IMR-90 (cell line): ENCODE measurements around the gene SLC25A26. TPM values are rescaled to one million over a fixed set of nuclear protein-coding genes. Genes with fewer than 3 reads are reported as not detected.

ENCODE experiments used
- ATAC-seq: fragments of 200-7000 bp; cut with Tn5 transposase; 2 replicates; pipeline ENCODE4 v1.9.1; 2020; ENCODE audit warnings: low read depth, mild to moderate bottlenecking, moderate library complexity
- BruUV-seq: library from RNA; stranded (reverse); fragments of 400-500 nt; replicated peaks from 2 replicates; lab custom pipeline; 2021; lab: Mats Ljungman, UMichigan
- CTCF ChIA-PET: fragments of 300-600 bp; formaldehyde crosslinking; extraction: SDS; loops from one replicate; lab custom pipeline; 2021; ENCODE audit warnings: antibody characterized with exemption; lab: Yijun Ruan, JAX
- POLR2A ChIA-PET: fragments of 300-600 bp; sonication (Branson Sonifier 250); formaldehyde crosslinking; loops from one replicate; lab custom pipeline; 2022; ENCODE audit warnings: antibody characterized with exemption; ENCODE audit not compliant: unreplicated experiment; lab: Charles Lee
- DNase-seq: peaks from one replicate; pipeline ENCODE4 v3.0.0; 2013
- H2AFZ ChIP-seq: replicated peaks from 2 replicates; pipeline ENCODE3; 2013; ENCODE audit warnings: low read length, mild to moderate bottlenecking; ENCODE audit not compliant: poor library complexity
- H2AK5ac ChIP-seq: 2 replicates; pipeline ENCODE4 v1.6.1; 2013; ENCODE audit warnings: low read depth, low read length, inconsistent platforms
- H2AK9ac ChIP-seq: replicated peaks from 2 replicates; pipeline ENCODE3; 2013; ENCODE audit warnings: mild to moderate bottlenecking, low read depth, low read length, moderate library complexity; ENCODE audit not compliant: poor library complexity
- H2BK120ac ChIP-seq: 2 replicates; pipeline ENCODE4 v1.6.1; 2013; ENCODE audit warnings: low read depth, low read length, inconsistent platforms
- H2BK15ac ChIP-seq: 3 replicates; pipeline ENCODE4 v1.6.1; 2013; ENCODE audit warnings: low read depth, low read length, inconsistent platforms
- H2BK20ac ChIP-seq: 2 replicates; pipeline ENCODE4 v1.6.1; 2013; ENCODE audit warnings: low read depth, mild to moderate bottlenecking, inconsistent platforms, low read length, moderate library complexity
- H2BK5ac ChIP-seq: 2 replicates; pipeline ENCODE4 v1.6.1; 2013; ENCODE audit warnings: mild to moderate bottlenecking, low read depth, low read length, inconsistent platforms; ENCODE audit not compliant: poor library complexity, severe bottlenecking
- H3K14ac ChIP-seq: replicated peaks from 2 replicates; pipeline ENCODE4 v1.6.1; 2013; ENCODE audit warnings: low read depth, low read length, inconsistent platforms
- H3K18ac ChIP-seq: 2 replicates; pipeline ENCODE4 v1.6.1; 2013; ENCODE audit warnings: low read depth, low read length, control low read depth
- H3K23ac ChIP-seq: 2 replicates; pipeline ENCODE4 v1.6.1; 2013; ENCODE audit warnings: low read depth, low read length, inconsistent platforms
- H3K27ac ChIP-seq: 2 replicates; pipeline ENCODE4 v1.5.1; 2013; ENCODE audit warnings: mild to moderate bottlenecking, control low read depth, low read length; ENCODE audit not compliant: insufficient read depth
- H3K27me3 ChIP-seq: 2 replicates; pipeline ENCODE4 v1.6.1; 2013; ENCODE audit warnings: low read length; ENCODE audit not compliant: control insufficient read depth, insufficient read depth
- H3K36me3 ChIP-seq: 2 replicates; pipeline ENCODE4 v1.6.1; 2013; ENCODE audit warnings: low read length, mixed read lengths; ENCODE audit not compliant: control insufficient read depth, insufficient read depth
- H3K4ac ChIP-seq: 2 replicates; pipeline ENCODE4 v1.6.1; 2013; ENCODE audit warnings: low read depth, low read length, inconsistent platforms
- H3K4me1 ChIP-seq: 2 replicates; pipeline ENCODE4 v1.6.1; 2013; ENCODE audit warnings: low read length, mixed read lengths; ENCODE audit not compliant: control insufficient read depth, insufficient read depth
- H3K4me2 ChIP-seq: 2 replicates; pipeline ENCODE4 v1.6.1; 2013; ENCODE audit warnings: low read depth, mild to moderate bottlenecking, control low read depth, low read length, moderate library complexity
- H3K4me3 ChIP-seq: 2 replicates; pipeline ENCODE4 v1.5.1; 2013; ENCODE audit warnings: low read depth, mild to moderate bottlenecking, control low read depth, low read length, moderate library complexity; ENCODE audit not compliant: insufficient read depth
- H3K56ac ChIP-seq: 2 replicates; pipeline ENCODE4 v1.6.1; 2013; ENCODE audit warnings: low read length, inconsistent platforms; ENCODE audit not compliant: insufficient read depth; ENCODE audit errors: extremely low read depth
- H3K79me1 ChIP-seq, 2 experiments: 2 replicates each; pipeline ENCODE4 v1.6.1; 2013; ENCODE audit warnings: low read length in 2 of 2, inconsistent platforms in 1 of 2, low read depth in 1 of 2
- H3K9ac ChIP-seq: 2 replicates; pipeline ENCODE4 v1.6.1; 2013; ENCODE audit warnings: low read depth, low read length, control low read depth
- H3K9me1 ChIP-seq: 2 replicates; pipeline ENCODE4 v1.6.1; 2013; ENCODE audit warnings: low read length, inconsistent platforms; ENCODE audit not compliant: insufficient read depth
- H3K9me3 ChIP-seq: 2 replicates; pipeline ENCODE4 v1.6.1; 2013; ENCODE audit warnings: low read length; ENCODE audit not compliant: control insufficient read depth, insufficient read depth
- H4K20me1 ChIP-seq: 2 replicates; pipeline ENCODE4 v1.6.1; 2013; ENCODE audit warnings: low read length, inconsistent platforms; ENCODE audit not compliant: insufficient read depth
- H4K5ac ChIP-seq: 2 replicates; pipeline ENCODE4 v1.6.1; 2013; ENCODE audit warnings: mild to moderate bottlenecking, low read depth, low read length, control low read depth
- H4K8ac ChIP-seq, 2 experiments: 2 replicates each; pipeline ENCODE4 v1.6.1; 2013; ENCODE audit warnings: low read depth in 2 of 2, low read length in 2 of 2, control low read depth in 1 of 2, inconsistent platforms in 1 of 2
- H4K91ac ChIP-seq: 2 replicates; pipeline ENCODE4 v1.6.1; 2013; ENCODE audit warnings: low read depth, low read length, inconsistent platforms; ENCODE audit not compliant: insufficient read depth
- CEBPB ChIP-seq: IDR thresholded peaks from 2 replicates; pipeline ENCODE4 v1.6.1; 2012; ENCODE audit warnings: low read depth, low read length, improper control_type of control experiment
- MXI1 ChIP-seq: IDR thresholded peaks from 2 replicates; pipeline ENCODE4 v1.6.1; 2012; ENCODE audit warnings: low read depth, mild to moderate bottlenecking, low read length, moderate library complexity, borderline replicate concordance
- RCOR1 ChIP-seq: IDR thresholded peaks from 2 replicates; pipeline ENCODE4 v1.6.1; 2012; ENCODE audit warnings: mild to moderate bottlenecking, low read length, improper control_type of control experiment; ENCODE audit not compliant: insufficient replicate concordance
- WGBS, 2 experiments: methylation state at CpG; one replicate each; pipeline versions ENCODE4 v1.1.5 to v1.1.7; 2013; ENCODE audit warnings: missing lambda C conversion rate in 2 of 2; ENCODE audit not compliant: insufficient read length in 1 of 2; ENCODE audit errors: extremely low coverage in 2 of 2; 5-methylcytosine and 5-hydroxymethylcytosine counted together
- dilution Hi-C: fragments of 300-500 bp; cut with HindIII; formaldehyde crosslinking; loops from one replicate; pipeline ENCODE4 v1.14.3; 2018; ENCODE audit warnings: low sequenced_read_pairs; ENCODE audit not compliant: unreplicated experiment
- in situ Hi-C: fragments of 300-500 bp; cut with MboI; formaldehyde crosslinking; loops from 3 replicates; pipeline ENCODE4 v1.14.3; 2019; ENCODE audit warnings: low sequenced_read_pairs, inconsistent platforms, mixed read lengths
- intact Hi-C: fragments of 100-400 bp; cut with micrococcal nuclease; formaldehyde crosslinking; loops from 2 replicates; pipeline ENCODE4 v1.10.0; 2022
- polyA plus RNA-seq, 3 experiments: library from polyadenylated mRNA; depleted of rRNA; stranded (reverse); fragments of >200 nt; gene quantifications; 2 replicates each; pipeline ENCODE4 v1.2.3, GENCODE V29; 2012; ENCODE audit warnings: low replicate concordance in 1 of 3
- total RNA-seq: library from RNA; depleted of rRNA; stranded (reverse); fragments of >200 nt; gene quantifications from 2 replicates; pipeline ENCODE4 v1.2.3, GENCODE V29; 2012
- TF ChIP-seq, protein P1 (sequence below): fragments of 150-350 bp; IDR thresholded peaks from 2 replicates; pipeline ENCODE4 v1.6.1; 2017; ENCODE audit warnings: mild to moderate bottlenecking, antibody characterized with exemption, low read length, low read depth

SLC25A26 gene
- total and polyA plus RNA-seq, 2 of the 4 experiments (the other 2 are of a cell fraction) = 10.9 to 12.7 TPM

DNA sequence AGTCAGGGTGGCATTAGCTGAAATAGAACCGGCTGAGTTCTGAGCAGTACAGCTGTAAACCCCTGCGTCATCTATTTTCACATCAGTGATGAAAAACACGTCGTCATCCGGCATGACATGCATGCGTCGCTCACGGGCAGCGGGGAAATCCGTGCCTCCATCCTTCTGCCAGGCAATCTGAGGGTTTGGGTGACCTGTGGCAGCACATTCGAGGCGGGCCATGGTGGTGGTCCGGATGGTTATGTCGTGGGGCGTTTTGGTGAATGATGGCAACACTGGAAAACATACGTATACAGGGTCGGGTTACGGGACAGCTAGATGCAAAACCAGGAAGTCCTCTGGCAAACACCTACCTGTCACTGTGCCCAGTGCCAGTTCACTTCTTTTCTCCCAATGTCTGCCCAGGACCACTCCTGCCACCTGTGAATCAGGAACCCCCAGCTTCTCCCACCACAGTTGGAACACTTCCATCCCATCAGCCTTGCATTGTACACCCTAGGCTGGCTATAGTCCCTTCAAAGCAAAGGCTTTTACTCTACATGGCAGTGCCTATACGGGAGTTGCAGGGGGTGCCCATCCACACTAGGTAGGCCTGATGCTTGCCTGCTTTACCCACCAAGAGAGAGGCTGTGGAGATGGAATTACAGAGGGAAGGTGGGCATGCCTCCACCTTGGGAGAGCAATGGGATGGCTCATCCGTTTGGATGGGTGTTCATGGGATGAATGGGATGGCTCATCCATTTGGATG lies 163.4 kb downstream of the SLC25A26 start:
- H3K56ac ChIP-seq = no peak overlapping the region
- H4K5ac ChIP-seq = no peak overlapping the region
- H3K27ac ChIP-seq = no peak overlapping the region
- H3K9me3 ChIP-seq = peaks cover 3% of the 10 kb centered on the region; the same call in 1 of the 2 replicates
- 99% methylated on average over 16 of the region's 20 CpGs; no CpG with 5 or more reads in 1 of the 2 experiments for WGBS, 2 experiments
- CTCF ChIA-PET = interaction anchor here (0.7 kb wide), 1 partner anchor 19 kb away, joined by 5 read pairs; no protein-coding TSS in a partner anchor
- no peak overlapping the region for H2BK15ac ChIP-seq
- no peak overlapping the region for H3K23ac ChIP-seq
- H4K8ac ChIP-seq = no peak overlapping the region
- intact Hi-C loops = no loop called here
- H3K79me1 ChIP-seq = peaks cover 0 to 15% of the 10 kb centered on the region in 2 experiments; a peak in 2 of 4 replicates
- no peak overlapping the region for H3K4ac ChIP-seq
- no TSS peak for BruUV-seq
- dilution Hi-C loops = no loop called here
- no peak overlapping the region for H3K14ac ChIP-seq
- H2BK120ac ChIP-seq = no peak overlapping the region
- no peak overlapping the region for H2BK5ac ChIP-seq
- peak overlapping the region; percentile 50 for H2AK9ac ChIP-seq
- no peak overlapping the region for H2AFZ ChIP-seq
- in situ Hi-C loops = no loop called here
- H4K91ac ChIP-seq = no peak overlapping the region
- H2BK20ac ChIP-seq = no peak overlapping the region
- H2AK5ac ChIP-seq = no peak overlapping the region
- peaks cover 6% of the 10 kb centered on the region for H3K4me1 ChIP-seq
- peaks cover 5% of the 10 kb centered on the region; the same call in 1 of the 2 replicates for H3K9me1 ChIP-seq
- H3K27me3 ChIP-seq = no peaks in the 10 kb centered on the region
- H3K9ac ChIP-seq = no peak overlapping the region
- no peak for ATAC-seq
- H4K20me1 ChIP-seq = peaks cover 6% of the 10 kb centered on the region; the same call in 1 of the 2 replicates
- no peak overlapping the region for H3K4me2 ChIP-seq
- H3K18ac ChIP-seq = no peak overlapping the region
- POLR2A ChIA-PET = no interaction called here
- H3K4me3 ChIP-seq = no peak overlapping the region
- no peak for DNase-seq
- H3K36me3 ChIP-seq = peaks cover 69% of the 10 kb centered on the region
- TF ChIP-seq, protein P1, sequence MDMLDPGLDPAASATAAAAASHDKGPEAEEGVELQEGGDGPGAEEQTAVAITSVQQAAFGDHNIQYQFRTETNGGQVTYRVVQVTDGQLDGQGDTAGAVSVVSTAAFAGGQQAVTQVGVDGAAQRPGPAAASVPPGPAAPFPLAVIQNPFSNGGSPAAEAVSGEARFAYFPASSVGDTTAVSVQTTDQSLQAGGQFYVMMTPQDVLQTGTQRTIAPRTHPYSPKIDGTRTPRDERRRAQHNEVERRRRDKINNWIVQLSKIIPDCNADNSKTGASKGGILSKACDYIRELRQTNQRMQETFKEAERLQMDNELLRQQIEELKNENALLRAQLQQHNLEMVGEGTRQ = no peak
- no peak for TF ChIP-seq CEBPB
- no peak for TF ChIP-seq RCOR1
- no peak for TF ChIP-seq MXI1
